ENCODE data around the gene OR51F2.
"Not testable (repeated sequence)": the region's sequence is repeated elsewhere in the genome, so short reads cannot be mapped to it uniquely, and the experiment has no call there.

The OR51F2 gene, protein sequence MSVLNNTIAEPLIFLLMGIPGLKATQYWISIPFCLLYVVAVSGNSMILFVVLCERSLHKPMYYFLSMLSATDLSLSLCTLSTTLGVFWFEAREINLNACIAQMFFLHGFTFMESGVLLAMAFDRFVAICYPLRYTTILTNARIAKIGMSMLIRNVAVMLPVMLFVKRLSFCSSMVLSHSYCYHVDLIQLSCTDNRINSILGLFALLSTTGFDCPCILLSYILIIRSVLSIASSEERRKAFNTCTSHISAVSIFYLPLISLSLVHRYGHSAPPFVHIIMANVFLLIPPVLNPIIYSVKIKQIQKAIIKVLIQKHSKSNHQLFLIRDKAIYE

DNA sequence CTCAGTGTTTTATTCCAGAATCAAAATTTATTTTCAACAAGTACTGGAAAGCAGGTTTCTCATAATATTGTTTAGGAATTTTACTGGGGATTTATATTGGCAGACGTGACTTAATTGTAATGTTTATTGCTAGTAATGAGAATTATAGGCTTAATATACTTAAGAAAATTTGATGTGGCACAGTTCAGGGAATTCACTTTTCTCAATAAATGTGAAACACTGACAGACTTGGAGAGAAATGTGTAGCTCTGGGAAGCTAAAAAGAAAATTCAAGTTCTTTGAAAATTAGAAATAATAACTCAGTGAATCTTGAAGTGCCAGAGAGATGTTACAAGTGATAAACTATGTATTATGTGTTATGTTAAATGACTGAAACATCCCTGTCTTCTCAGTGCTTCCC lies at the start of gene OR51F2:
OR51F2 (plus strand) TSS at position 301 of the 400 bp plus-strand sequence. CDS start 101 bp downstream, outside the sequence.
- DNase-seq (ENCODE audit: low read depth) = no peak

DNA sequence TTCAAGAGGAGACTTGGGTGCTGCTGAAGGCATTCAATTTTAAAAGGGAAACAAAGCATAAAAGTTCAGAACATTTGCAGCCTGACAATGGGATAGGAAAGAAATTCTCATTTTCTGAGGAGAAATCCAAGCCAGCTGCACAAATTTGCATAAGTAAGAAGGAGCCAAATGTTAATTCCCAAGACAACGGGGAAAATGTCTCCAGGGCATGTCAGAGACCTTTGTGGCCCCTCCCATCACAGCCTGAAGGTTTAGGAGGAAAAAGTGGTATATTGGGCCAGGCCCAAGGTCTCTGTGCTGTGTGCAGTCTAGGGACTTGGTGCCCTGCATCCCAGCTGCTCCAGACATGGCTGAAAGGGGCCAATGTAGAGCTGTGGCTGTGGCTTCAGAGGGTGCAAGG lies 38.7 kb upstream of the OR51F2 start:
- DNase-seq (ENCODE audit: low read depth) = no peak

DNA sequence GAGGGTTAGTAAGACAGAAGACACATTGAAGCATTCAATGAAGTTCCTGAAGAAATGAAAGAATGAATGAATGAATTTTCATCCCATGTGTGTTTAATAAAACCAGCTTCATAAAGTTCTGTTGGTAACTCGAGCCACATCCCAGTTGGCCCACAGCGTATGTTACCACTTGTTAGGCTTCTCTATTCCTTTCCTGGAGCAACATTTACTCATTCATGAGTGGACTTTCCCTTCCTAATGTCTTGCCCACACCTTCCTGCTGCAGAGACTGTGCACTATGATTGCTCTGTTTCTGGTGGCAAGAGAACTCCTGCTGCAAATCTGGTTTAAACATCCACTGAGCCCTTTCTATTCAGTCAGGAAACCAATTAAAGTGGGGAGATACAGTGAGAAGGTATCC lies 23.9 kb upstream of the OR51F2 start:
- DNase-seq (ENCODE audit: low read depth) = no peak

DNA sequence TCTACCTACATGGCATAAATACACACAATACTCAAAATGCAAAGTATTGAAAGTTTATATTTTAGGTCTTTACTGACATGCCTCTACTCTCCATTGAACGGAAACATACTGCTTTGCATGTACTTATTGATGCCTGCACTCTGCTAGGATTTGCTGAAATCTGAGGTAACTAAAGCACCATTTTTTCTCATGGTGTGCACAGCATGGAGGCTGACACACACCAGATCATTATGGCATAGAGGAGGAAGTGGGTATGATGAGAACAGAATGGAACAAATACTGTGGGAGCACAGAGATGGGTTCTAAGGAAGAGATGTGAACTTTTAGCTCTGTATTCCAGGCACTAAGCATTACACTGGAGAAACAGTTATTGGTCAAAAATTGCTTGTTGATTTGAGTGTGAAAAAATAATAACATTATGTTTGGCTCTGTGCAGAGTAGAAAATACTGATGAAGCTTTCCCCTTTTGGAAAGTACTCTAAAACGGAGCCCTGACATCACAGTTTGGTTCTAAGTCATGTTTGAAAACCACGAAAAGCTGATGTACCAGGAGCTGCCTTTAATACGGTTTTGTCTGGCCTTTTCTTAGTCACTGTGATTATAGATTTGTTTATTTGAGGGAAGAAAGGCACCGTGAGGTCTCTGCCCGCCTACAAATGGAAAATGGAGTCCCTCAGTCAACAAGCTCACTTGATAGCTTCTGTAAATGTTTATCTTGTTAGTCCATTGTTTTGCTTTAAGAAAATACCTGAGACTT lies 22.5 kb upstream of the OR51F2 start:
- no peak for DNase-seq (ENCODE audit: low read depth)

DNA sequence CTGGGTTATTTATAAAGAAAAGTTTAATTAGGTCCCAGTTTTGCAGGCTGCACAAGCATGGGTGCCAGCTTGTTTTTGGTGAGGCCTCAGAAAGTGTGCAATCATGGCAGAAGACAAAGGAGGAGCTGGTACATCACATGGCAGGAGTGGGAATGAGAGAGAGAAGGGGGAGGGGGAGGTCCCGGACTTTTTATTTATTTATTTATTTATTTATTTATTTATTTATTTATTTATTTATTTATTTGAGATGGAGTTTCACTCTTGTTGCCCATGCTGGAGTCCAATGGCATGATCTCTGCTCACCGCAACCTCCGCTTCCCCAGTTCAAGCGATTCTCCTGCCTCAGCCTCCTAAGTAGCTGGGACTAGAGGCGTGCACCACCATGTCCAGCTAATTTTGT lies 19.8 kb upstream of the OR51F2 start:
- not testable (repeated sequence) for DNase-seq (ENCODE audit: low read depth)

DNA sequence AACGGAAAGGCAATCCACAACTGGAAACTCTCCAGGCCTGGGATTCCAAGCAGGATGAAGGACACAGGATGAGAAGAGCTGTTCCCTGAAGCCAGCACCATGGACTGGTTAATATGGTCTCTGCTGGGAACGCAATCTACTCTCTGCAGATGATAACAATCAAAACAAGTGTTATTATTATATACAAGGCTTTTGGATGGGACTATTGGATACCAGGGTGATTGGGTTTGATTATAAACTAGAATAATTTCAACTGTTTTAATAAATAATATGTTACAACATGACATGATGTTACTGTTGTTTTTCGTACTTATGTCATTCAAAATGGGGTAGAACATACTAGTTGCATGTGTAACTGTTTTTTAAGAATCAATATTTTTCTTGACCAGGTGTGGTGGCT lies 16.8 kb upstream of the OR51F2 start, which contains the start of gene OR52R1:
OR52R1 (minus strand) TSS at position 101 of the 400 bp plus-strand sequence; CDS start at position 101, 0 bp downstream.
- DNase-seq (ENCODE audit: low read depth) = no peak

DNA sequence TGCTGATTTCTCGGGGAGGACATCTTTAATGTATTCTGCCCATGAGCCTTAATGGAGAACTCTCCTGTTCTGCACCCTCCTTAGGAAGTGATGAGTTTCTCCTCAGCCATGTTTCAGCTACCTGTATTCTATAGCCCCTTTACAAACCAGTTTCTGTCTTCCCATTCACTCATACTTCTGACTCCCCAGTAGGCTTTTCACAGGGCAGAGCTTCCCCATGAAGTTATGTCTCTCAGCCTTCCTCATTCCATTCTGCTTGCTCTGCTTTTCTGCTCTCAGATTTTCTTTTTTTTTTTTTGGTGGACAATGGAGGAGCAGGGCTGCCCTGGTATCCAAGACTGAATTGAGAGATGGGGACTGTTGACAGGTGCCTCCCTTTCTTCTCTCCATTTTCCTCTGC lies 12.6 kb upstream of the OR51F2 start:
- DNase-seq (ENCODE audit: low read depth) = no peak

DNA sequence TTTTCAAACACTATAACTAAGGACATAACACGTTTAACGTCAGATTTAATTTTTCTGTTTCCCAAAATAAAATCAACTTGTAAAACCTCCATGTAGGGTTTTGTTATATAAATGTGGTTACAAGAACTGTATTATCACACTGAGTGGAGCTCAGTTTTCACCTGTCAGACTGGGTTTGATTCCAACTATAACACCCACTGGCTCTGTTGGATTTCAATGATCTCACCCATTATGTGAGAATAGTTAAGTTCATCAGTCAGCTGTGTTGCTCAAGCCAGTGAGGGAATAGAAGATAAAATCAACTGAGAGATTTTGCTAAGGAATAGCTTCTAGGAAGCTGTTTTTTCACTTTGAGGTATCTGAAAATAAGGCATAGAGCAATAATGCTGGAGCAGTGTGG lies 11.9 kb upstream of the OR51F2 start:
- DNase-seq (ENCODE audit: low read depth) = no peak

DNA sequence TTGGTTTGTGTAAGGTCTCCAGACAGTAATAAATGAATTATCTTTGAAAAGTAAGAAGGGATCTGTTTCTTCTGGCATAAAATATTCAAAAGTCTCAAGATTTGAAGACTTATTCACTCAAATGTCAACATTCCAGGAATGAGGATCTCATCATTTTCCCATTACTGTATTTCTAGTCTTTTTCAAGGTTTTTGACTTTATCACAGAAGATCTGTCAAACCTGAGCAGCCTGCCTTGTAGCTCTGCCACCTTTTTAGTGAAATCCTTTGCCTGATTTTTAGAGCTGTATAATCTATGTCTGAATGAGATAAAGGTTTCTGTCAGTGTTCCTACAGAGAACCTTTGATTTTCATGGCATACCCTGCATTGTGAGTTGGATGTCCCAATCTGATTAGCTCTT lies 4.0 kb downstream of the OR51F2 start:
- DNase-seq (ENCODE audit: low read depth) = no peak

DNA sequence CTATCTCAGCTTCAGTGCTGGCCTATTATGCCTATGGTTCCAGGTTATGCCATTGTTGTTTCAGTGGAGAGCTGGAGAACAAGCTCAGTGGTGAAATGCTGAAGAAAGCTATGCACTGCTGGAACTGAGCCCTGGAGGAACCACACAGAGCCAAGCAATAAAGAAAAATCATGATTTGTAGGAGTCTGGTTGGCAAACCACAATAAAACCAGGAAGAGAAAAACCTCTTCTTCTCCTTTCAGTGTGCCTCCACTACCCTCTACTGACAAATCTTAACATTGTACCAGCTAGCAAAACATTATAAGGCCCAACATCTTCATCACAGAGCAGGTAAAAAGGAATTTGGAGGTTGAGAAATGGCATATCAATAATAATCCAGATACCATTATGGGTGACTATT lies 5.3 kb downstream of the OR51F2 start:
- peak; percentile 18 for DNase-seq (ENCODE audit: low read depth)

DNA sequence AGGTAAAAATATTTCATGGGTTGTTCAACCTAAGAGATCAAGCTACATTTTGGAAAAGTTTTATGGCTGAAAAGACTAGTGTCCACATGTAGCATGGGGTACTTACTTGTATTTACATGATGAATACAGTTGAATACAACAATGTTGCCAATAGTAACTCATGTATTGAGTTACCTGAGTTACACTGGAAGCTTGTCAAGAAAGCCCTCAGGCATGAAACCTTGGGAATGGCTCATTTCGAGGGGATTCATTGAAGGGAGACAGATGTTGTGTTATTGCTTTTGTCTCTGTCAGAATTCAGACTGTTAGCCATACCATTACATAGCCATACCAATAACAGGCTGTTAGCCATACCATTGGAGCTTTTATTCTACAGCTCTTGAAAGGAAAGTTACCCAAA lies 9.2 kb downstream of the OR51F2 start:
- DNase-seq (ENCODE audit: low read depth) = no peak

DNA sequence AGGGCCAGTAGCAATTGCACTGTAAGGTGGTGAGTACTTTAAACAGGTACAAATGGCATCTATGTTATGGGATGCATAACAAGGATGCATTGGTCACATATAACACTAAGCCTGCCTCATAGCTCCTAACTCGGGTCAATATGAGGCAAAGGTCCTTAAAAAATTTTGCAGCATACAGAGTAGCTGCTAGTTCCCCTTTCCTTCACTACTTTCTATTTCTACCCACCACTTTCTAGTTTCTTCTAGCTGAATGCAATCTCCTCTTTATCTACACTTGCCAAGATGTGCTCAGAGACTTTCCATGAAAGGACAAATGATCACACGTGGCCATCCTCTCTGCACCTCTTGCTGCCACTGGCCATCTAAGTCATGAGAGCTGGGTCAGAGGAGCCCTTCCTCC lies 9.8 kb downstream of the OR51F2 start:
- no peak for DNase-seq (ENCODE audit: low read depth)

DNA sequence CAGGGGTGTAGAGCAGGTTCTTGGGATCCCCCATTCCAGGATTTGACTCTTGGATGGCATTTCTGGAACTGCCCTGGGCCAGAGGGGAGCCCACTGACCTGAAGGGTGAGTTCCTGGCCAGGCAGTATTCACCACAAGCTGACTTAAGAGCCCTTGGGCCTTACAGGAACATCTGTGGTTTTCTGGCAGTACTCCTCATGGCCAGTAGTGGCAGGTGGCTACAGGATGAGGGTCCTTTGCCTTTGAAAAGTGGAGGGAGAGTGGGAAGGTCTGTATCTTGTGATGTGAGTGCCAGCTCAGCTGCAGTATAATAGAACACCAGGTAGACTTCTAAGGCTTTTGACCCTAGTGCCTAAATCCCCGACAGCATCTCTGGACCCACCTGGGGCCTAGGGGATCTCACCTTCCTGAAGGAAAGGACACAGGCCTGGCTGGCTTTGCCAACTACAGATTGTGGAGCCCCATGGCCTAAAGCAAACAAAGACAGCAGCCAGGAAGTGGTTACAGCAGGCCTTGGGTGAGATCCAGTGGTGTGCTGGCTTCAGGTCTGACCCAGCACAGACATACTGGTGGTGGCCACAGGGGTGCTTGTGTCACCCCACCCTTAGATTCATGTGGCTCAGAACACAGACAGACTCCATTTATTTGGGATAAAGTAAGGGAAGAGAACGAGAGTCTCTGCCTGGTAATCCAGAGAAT lies 18.9 kb downstream of the OR51F2 start:
- DNase-seq (ENCODE audit: low read depth) = no peak

DNA sequence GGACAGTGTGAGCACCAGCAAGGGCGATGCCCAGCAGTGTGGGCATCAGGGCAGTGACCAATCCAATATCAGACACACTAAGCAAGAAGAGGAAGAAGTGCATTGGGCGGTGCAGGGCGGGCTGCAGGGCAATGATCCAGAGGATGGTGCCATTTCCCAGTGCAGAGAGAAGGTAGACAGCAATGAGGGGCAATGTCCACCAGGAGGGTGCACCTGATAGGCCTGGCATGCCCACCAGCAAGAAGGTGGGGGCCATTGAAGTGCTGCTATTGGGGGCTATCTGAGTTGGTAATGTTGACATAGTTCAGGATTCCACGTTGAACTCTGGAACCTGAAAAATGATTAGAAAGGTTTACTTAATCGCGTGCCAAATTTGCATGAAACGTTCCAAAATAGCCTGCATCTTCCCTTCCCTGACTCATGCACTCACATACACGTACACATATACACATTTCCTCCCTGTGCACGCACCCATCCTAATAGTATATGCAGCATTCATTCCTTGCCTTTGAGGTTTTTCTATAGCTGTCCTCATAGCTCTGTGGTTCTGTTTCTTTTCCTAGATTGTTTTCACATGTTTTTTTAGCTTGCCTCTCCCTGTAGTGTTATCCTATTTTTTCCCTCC lies 27.9 kb downstream of the OR51F2 start, which contains the start of gene OR51S1:
OR51S1 (minus strand) TSS at position 301 of the 625 bp plus-strand sequence; CDS start at position 301, 0 bp downstream.
- DNase-seq (ENCODE audit: low read depth) = no peak

DNA sequence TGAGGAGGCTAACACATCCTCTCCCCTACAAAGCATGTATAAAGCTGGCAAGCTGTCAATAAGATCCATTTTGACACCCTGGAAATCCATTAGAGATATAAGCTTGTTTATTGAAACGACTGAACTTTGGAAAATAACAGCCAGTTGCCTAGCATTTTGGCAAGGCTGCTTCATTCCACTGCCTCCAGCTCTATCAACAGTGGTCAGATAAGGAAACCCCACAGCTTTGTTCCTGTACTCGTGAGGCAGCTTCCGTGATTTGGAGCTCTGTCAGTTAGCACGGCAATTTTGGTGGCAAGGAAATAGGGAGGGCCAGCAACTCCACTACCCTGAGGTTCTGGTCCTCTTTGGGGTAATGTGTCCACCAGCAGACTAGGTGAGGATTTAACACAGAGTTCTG lies 29.9 kb downstream of the OR51F2 start:
- no peak for DNase-seq (ENCODE audit: low read depth)

DNA sequence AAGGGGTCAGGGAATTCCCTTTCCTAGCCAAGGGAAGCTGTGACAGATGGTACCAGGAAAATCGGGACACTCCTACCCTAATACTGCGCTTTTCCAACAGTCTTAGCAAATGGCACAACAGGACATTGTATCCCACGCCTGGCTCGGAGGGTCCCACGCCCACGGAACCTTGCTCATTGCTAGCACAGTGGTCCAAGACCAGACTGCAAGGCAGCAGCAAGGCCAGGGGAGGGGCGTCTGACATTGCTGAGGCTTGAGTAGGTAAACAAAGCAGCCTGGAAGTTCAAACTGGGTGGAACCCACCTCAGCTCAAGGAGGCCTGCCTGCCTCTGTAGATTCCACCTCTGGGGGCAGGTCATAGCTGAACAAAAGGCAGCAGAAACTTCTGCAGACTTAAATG lies 33.2 kb downstream of the OR51F2 start:
- not testable (repeated sequence) for DNase-seq (ENCODE audit: low read depth)

DNA sequence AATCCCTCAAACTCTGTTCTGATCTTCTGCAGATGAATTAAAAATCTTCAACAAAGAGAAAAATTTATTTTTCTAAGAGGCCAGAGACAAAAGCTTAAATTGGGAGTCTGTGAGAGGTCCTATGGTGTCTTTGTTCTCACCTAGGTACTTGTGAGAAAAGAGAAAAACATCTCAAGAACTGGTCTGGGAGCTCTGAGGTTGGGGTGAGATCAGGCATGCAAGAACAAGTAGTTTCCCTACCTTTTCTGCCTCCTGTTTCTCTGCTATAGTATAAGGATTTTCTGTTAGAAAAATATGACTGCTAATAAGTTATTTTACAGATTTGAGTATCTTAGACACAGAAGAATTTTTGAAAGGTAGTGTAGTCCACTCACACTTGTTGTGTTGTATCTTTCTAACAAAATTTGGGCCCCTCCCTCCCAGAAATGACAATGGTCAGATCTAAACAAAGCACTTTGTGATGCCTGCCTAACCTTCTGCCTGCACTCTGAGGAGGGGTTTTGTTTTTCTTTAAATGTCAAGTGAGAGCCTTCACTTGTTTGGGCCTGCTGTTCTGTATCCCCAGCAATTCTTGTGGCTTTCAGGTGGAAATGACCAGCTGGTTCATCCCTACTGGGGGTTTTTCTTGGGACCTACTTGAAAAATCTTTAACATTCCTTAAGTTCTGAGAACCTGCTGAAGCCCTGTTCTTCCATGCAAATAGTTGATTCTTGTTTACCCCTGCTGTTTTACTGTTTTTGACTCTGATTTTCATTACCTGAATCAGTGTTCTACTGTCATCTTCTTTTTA lies 41.5 kb downstream of the OR51F2 start:
- DNase-seq (ENCODE audit: low read depth) = no peak

DNA sequence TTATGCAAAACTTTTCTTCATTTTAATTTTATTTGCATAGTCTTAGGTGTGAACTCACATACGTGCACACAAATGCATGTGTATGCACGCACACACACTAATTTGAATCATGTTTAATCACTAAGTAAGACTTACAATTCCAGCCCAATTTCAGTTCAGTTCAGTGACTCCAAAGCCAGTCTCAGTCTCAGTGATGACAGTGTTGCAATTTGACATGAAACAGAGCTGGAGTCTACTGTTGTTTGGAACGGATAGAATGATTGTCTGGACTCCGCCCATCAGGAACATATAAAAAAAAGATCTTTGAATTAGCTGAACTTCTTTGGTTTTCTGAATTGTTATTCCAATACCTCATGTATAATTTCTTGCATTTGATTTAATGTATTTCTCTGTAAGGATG lies 42.8 kb downstream of the OR51F2 start:
- no peak for DNase-seq (ENCODE audit: low read depth)

DNA sequence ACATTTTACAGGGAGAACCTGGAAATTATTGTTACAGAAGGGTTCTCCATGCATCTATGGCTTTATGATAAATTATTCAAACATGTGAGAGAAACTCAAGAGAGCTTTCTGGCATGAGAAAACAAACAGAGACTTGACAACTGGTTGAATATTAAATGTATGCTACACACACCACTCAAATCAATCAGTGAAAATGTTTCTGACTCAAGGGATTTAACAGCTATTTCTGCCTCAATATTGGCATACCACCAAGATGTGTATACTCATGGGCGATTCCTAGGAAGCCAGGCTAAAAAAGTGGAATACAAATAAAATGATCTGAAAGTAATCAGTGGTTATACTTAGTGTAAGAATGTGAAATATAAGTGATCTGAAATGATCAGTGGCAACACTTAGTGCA lies 44.7 kb downstream of the OR51F2 start:
- DNase-seq (ENCODE audit: low read depth) = no peak
